Measurements from ENCODE around the gene ITPR3. TPM values are rescaled to one million over a fixed set of nuclear protein-coding genes. Genes with fewer than 3 reads are reported as not detected.
A peak's percentile ranks its signal among the peaks of the same experiment; 100 is the strongest.

ITPR3 gene
- total and polyA plus RNA-seq, 2 of the 13 experiments (the other 11 are each of a cell fraction or from before 2014, with no cell fraction given): 3.8 to 21.4 TPM

DNA sequence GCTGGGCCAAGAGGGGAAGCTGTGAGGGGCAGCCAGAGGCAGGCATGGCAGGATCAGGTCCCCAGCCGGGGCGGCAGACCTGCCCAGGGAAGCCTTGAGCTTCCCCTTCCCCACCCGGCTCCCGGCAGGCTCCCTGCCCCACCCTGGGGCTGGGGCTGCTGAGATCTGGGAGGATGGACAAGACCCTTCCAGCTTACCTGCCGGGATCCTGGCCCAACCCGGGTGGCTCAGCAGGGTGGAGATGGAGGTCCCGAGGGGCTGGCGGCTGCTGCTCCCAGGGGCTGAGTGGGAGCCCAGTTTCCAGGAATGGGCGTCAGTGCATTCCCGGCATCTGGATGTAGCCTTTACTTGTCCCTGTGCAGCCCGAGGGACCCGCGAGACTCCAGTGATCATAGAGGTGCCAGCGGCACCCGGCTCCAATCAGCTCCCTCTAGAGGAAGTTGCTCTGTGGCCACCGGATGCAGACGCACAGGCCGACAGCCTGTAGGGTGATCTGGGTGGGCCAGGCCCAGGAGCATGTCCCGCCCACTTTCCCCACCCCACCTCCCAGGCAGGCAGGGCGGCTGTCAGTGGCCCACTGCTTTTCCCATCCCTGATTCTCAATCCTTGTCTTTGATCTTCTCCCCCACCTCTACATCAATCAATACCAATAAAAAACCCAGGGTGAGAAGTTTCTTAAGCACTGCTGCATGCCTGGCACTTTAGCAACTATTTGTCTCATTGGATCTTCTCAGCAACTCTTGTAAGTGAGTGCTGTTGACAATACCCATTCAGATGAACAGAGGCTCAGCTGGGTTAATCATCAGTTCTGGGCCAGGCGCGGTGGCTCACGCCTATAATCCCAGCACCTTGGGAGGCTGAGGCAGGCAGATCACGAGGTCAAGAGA lies 41.1 kb upstream of the ITPR3 start, which contains the start of gene BAK1 (continued):
- TF ChIP-seq, protein P1, sequence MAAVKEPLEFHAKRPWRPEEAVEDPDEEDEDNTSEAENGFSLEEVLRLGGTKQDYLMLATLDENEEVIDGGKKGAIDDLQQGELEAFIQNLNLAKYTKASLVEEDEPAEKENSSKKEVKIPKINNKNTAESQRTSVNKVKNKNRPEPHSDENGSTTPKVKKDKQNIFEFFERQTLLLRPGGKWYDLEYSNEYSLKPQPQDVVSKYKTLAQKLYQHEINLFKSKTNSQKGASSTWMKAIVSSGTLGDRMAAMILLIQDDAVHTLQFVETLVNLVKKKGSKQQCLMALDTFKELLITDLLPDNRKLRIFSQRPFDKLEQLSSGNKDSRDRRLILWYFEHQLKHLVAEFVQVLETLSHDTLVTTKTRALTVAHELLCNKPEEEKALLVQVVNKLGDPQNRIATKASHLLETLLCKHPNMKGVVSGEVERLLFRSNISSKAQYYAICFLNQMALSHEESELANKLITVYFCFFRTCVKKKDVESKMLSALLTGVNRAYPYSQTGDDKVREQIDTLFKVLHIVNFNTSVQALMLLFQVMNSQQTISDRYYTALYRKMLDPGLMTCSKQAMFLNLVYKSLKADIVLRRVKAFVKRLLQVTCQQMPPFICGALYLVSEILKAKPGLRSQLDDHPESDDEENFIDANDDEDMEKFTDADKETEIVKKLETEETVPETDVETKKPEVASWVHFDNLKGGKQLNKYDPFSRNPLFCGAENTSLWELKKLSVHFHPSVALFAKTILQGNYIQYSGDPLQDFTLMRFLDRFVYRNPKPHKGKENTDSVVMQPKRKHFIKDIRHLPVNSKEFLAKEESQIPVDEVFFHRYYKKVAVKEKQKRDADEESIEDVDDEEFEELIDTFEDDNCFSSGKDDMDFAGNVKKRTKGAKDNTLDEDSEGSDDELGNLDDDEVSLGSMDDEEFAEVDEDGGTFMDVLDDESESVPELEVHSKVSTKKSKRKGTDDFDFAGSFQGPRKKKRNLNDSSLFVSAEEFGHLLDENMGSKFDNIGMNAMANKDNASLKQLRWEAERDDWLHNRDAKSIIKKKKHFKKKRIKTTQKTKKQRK (IDR thresholded peaks at IDR 0.05; ENCODE audit: low read length): no peak
- TF ChIP-seq SOX5 (CRISPR knock-in tag; IDR thresholded peaks at IDR 0.05; ENCODE audit: borderline replicate concordance) (peak; percentile 45; the same call in 1 of the 2 replicates), ZNF383 (CRISPR knock-in tag; IDR thresholded peaks at IDR 0.05; ENCODE audit: borderline replicate concordance) (peak; percentile 13; the same call in 1 of the 2 replicates), NFE2 (CRISPR knock-in tag; IDR thresholded peaks at IDR 0.05) (no peak), FIP1L1 (IDR thresholded peaks at IDR 0.05; ENCODE audit: borderline replicate concordance, insufficient read depth, low read depth, low read length) (no peak), ZNF33B (CRISPR knock-in tag; IDR thresholded peaks at IDR 0.05) (peak; percentile 9; the same call in 1 of the 2 replicates), LCORL (IDR thresholded peaks at IDR 0.05) (no peak), LCORL (CRISPR knock-in tag; IDR thresholded peaks at IDR 0.05) (no peak; the same call in 1 of the 2 replicates), KAT2B (IDR thresholded peaks at IDR 0.05; ENCODE audit: borderline replicate concordance, low read depth, low read length) (no peak), REXO4 (CRISPR knock-in tag; IDR thresholded peaks at IDR 0.05; ENCODE audit: borderline replicate concordance) (no peak), ZNF891 (CRISPR knock-in tag; IDR thresholded peaks at IDR 0.05) (peak; percentile 29; the same call in 1 of the 2 replicates), FOXO1 (CRISPR knock-in tag; IDR thresholded peaks at IDR 0.05) (no peak; the same call in 1 of the 2 replicates), ZNF672 (CRISPR knock-in tag; IDR thresholded peaks at IDR 0.05) (no peak), ZNF562 (CRISPR knock-in tag; IDR thresholded peaks at IDR 0.05; ENCODE audit: borderline replicate concordance) (no peak), ZNF577 (CRISPR knock-in tag; IDR thresholded peaks at IDR 0.05; ENCODE audit: borderline replicate concordance, low read depth) (no peak)
- TF ChIP-seq, protein P2, sequence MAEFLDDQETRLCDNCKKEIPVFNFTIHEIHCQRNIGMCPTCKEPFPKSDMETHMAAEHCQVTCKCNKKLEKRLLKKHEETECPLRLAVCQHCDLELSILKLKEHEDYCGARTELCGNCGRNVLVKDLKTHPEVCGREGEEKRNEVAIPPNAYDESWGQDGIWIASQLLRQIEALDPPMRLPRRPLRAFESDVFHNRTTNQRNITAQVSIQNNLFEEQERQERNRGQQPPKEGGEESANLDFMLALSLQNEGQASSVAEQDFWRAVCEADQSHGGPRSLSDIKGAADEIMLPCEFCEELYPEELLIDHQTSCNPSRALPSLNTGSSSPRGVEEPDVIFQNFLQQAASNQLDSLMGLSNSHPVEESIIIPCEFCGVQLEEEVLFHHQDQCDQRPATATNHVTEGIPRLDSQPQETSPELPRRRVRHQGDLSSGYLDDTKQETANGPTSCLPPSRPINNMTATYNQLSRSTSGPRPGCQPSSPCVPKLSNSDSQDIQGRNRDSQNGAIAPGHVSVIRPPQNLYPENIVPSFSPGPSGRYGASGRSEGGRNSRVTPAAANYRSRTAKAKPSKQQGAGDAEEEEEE (CRISPR knock-in tag; IDR thresholded peaks at IDR 0.05; ENCODE audit: borderline replicate concordance): no peak; the same call in 1 of the 2 replicates
- TF ChIP-seq, protein P3, sequence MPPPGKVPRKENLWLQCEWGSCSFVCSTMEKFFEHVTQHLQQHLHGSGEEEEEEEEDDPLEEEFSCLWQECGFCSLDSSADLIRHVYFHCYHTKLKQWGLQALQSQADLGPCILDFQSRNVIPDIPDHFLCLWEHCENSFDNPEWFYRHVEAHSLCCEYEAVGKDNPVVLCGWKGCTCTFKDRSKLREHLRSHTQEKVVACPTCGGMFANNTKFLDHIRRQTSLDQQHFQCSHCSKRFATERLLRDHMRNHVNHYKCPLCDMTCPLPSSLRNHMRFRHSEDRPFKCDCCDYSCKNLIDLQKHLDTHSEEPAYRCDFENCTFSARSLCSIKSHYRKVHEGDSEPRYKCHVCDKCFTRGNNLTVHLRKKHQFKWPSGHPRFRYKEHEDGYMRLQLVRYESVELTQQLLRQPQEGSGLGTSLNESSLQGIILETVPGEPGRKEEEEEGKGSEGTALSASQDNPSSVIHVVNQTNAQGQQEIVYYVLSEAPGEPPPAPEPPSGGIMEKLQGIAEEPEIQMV (CRISPR knock-in tag; IDR thresholded peaks at IDR 0.05; ENCODE audit: low read depth): no peak
- TF ChIP-seq, protein P4, sequence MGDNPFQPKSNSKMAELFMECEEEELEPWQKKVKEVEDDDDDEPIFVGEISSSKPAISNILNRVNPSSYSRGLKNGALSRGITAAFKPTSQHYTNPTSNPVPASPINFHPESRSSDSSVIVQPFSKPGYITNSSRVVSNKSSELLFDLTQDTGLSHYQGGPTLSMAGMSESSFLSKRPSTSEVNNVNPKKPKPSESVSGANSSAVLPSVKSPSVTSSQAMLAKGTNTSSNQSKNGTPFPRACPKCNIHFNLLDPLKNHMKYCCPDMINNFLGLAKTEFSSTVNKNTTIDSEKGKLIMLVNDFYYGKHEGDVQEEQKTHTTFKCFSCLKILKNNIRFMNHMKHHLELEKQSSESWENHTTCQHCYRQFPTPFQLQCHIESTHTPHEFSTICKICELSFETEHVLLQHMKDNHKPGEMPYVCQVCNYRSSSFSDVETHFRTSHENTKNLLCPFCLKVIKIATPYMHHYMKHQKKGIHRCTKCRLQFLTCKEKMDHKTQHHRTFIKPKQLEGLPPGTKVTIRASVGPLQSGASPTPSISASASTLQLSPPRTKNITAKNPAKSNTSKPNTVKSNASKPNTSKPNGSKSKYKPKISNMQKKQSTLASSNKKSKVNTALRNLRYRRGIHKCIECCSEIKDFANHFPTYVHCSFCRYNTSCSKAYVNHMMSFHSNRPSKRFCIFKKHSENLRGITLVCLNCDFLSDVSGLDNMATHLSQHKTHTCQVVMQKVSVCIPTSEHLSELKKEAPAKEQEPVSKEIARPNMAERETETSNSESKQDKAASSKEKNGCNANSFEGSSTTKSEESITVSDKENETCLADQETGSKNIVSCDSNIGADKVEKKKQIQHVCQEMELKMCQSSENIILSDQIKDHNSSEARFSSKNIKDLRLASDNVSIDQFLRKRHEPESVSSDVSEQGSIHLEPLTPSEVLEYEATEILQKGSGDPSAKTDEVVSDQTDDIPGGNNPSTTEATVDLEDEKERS (CRISPR knock-in tag; IDR thresholded peaks at IDR 0.05): peak; percentile 82; the same call in 1 of the 2 replicates

Data from HepG2 (cell line).